Measurements from ENCODE around the gene GABBR1. TPM values are rescaled to one million over a fixed set of nuclear protein-coding genes. Genes with fewer than 3 reads are reported as not detected.

Gene GABBR1
- polyA plus RNA-seq, 1 donor (not counting 4 experiments of a cell fraction or from before 2014, with no cell fraction given) = 18.9 TPM

DNA sequence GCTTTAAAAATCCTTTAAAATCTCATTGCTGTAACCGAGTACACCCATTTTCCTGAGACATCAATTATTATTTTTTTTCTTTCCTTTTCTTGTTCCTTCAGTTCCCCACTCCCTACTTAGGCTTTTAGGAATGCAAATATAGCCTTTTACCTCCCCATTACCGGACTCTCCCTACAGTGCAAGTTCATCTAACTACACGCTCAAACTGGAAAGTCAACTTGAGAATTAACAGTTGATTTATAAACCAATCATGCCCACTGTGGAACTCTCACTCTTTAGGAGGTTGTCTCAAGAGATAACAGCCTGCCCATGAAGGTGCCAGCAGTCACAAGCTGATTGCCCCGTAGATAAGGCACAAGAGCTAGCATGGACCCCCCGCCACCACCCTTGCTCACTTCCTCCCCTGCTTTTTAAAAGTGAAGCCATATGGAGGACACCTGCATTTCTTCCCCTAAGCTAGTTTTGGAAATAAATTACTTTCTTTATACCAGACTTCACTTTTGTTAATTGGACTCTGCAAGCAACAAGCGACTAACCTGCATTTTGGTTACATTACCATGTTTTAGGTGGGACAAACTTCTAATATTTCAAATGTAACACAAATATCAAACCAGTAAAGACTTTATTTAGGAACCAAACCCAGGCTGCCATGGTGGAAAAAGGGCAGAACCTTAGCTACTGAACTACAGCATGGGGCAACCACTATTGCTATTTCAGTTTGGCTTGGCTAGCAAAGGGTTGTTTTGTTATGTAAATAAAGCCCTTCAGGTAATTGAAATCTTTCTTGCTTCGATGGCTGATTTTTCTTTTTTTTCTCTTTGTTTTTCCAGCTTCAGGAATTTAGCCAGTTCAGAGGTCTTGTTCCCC, 108.3 kb downstream of the GABBR1 start:
- H3K27ac ChIP-seq (ENCODE audit: control insufficient read depth, insufficient read depth, low read length) = no peak overlapping the region
- no peaks in the 10 kb centered on the region for H3K9me1 ChIP-seq (ENCODE audit: control insufficient read depth, extremely low read depth, insufficient read depth, low read length)
- no peak for FAIRE-seq

GRCh38 chr6:29524044-29524443, 108.9 kb downstream of the GABBR1 start:
- Histone ChIP-seq H3K36me3 (ENCODE audit: control insufficient read depth in 2 of 2, extremely low read depth in 1 of 2, insufficient read depth in 2 of 2, low read length in 2 of 2) (no peaks in the 10 kb centered on the region), H3K9me3 (ENCODE audit: control insufficient read depth, low read depth, low read length) (no peaks in the 10 kb centered on the region), H4K20me1 (ENCODE audit: control insufficient read depth, extremely low read depth, insufficient read depth, low read length) (no peaks in the 10 kb centered on the region), H3K4me3 (ENCODE audit: control insufficient read depth in 2 of 3, extremely low read depth in 1 of 3, insufficient read depth in 2 of 3, low read depth in 1 of 3, low read length in 3 of 3) (no peak overlapping the region), H3K9me1 (ENCODE audit: control insufficient read depth, extremely low read depth, insufficient read depth, low read length) (no peaks in the 10 kb centered on the region), H2AFZ (ENCODE audit: control insufficient read depth, low read length) (no peak overlapping the region), H3K27ac (ENCODE audit: control insufficient read depth, insufficient read depth, low read length) (no peak overlapping the region), H3K27me3 (ENCODE audit: control insufficient read depth, extremely low read depth, insufficient read depth, low read length) (peaks cover 3% of the 10 kb centered on the region), H3K79me2 (ENCODE audit: control insufficient read depth, insufficient read depth, low read length) (no peaks in the 10 kb centered on the region), H3K4me1 (ENCODE audit: control insufficient read depth, extremely low read depth, insufficient read depth, low read length) (no peaks in the 10 kb centered on the region), H3K9ac (ENCODE audit: control insufficient read depth, extremely low read depth, insufficient read depth, low read length) (no peak overlapping the region), H3K4me2 (ENCODE audit: control insufficient read depth, extremely low read depth, insufficient read depth, low read depth, low read length) (no peak overlapping the region)
- TF ChIP-seq EZH2 (IDR thresholded peaks at IDR 0.05; ENCODE audit: low read length) (no peak), CTCF (optimal IDR thresholded peaks at IDR 0.05 in 1 of 3, IDR thresholded peaks at IDR 0.05 in 1 of 3, conservative IDR thresholded peaks at IDR 0.05 in 1 of 3; ENCODE audit: extremely low read depth in 1 of 3, insufficient read depth in 2 of 3, low read length in 3 of 3) (no peak)
- FAIRE-seq (no peak), DNase-seq (ENCODE audit: low read depth, low spot score) (no peak)
- dilution Hi-C loops (cut with MboI; ENCODE audit: extremely low pct_ligation_motif_present, low sequenced_read_pairs) = no loop called here

More for the DNA sequence above, 108.3 kb downstream of the GABBR1 start:
- Histone ChIP-seq H3K4me1 (ENCODE audit: control insufficient read depth, extremely low read depth, insufficient read depth, low read length) (no peaks in the 10 kb centered on the region), H3K9me3 (ENCODE audit: control insufficient read depth, low read depth, low read length) (no peaks in the 10 kb centered on the region), H3K36me3 (ENCODE audit: control insufficient read depth in 2 of 2, extremely low read depth in 1 of 2, insufficient read depth in 2 of 2, low read length in 2 of 2) (no peaks in the 10 kb centered on the region), H3K27me3 (ENCODE audit: control insufficient read depth, extremely low read depth, insufficient read depth, low read length) (peaks cover 3% of the 10 kb centered on the region), H2AFZ (ENCODE audit: control insufficient read depth, low read length) (no peak overlapping the region), H4K20me1 (ENCODE audit: control insufficient read depth, extremely low read depth, insufficient read depth, low read length) (no peaks in the 10 kb centered on the region), H3K4me2 (ENCODE audit: control insufficient read depth, extremely low read depth, insufficient read depth, low read depth, low read length) (no peak overlapping the region), H3K79me2 (ENCODE audit: control insufficient read depth, insufficient read depth, low read length) (no peaks in the 10 kb centered on the region), H3K9ac (ENCODE audit: control insufficient read depth, extremely low read depth, insufficient read depth, low read length) (no peak overlapping the region), H3K4me3 (ENCODE audit: control insufficient read depth in 2 of 3, extremely low read depth in 1 of 3, insufficient read depth in 2 of 3, low read depth in 1 of 3, low read length in 3 of 3) (no peak overlapping the region)
- dilution Hi-C loops (cut with MboI; ENCODE audit: extremely low pct_ligation_motif_present, low sequenced_read_pairs) = no loop called here
- TF ChIP-seq EZH2 (IDR thresholded peaks at IDR 0.05; ENCODE audit: low read length) (no peak), CTCF (optimal IDR thresholded peaks at IDR 0.05 in 1 of 3, IDR thresholded peaks at IDR 0.05 in 1 of 3, conservative IDR thresholded peaks at IDR 0.05 in 1 of 3; ENCODE audit: extremely low read depth in 1 of 3, insufficient read depth in 2 of 3, low read length in 3 of 3) (no peak)
- DNase-seq (ENCODE audit: low read depth, low spot score) = no peak

All from keratinocyte (primary cell).